GM18505 (cell line): ENCODE measurements around the gene LTN1.
A peak's percentile ranks its signal among the peaks of the same experiment; 100 is the strongest.

ENCODE experiments used
- ATAC-seq: cut with Tn5 transposase; IDR thresholded peaks from one replicate; pipeline ENCODE4 v1.9.1; 2021; ENCODE audit not compliant: unreplicated experiment
- POLR2A ChIP-seq: IDR thresholded peaks from 4 replicates; pipeline ENCODE4 v1.6.1; 2011; ENCODE audit warnings: borderline replicate concordance; ENCODE audit not compliant: insufficient read depth, insufficient read length; ENCODE audit errors: extremely low read depth

LTN1 gene

DNA sequence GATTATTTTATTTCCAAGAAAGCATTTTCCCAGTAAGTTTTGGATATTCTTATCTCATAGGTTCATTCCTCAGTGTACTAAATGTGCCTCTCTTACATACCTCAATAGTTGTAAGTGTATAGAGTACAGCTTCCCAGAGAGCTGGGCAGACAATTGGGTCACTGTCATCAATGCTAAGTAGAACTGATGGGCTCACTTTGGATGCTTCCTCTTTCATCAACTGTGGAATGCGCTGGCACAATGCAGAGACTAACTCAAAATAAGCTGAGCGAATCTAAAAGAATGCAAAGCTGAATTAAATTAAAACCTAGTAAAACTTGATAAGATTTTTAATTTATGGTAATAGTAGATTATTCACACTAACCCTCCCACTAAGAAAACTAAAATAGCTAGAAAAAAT lies 21.5 kb downstream of the LTN1 start:
- TF ChIP-seq POLR2A = no peak
- no peak for ATAC-seq

- ATAC-seq = no peak
Measured at GRCh38 chr21:28963831-28964230, 28.8 kb downstream of the LTN1 start.

DNA sequence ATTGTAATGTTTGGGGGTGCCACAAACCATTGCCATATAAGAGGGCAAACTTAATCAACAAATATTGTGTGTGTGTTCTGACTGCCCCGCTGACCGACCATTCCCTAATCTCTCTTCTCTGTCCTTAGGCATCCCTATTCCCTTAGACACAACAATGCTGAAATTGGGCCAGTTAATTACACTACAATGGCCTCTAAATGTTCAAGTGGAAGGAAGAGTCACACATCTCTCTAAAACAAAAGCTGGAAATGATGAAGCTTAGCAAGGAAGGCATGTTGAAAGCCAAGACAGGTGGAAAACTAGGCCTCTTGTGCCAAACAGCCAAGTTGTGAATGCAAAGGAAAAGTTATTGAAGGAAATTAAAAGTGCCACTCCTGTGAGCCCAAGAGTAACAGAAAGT lies 30.2 kb downstream of the LTN1 start:
- no peak for TF ChIP-seq POLR2A
- no peak for ATAC-seq

More at GRCh38 chr21:28963831-28964230, 28.8 kb downstream of the LTN1 start:
- no peak for TF ChIP-seq POLR2A

GRCh38 chr21:28961927-28962326 lies 30.8 kb downstream of the LTN1 start:
- TF ChIP-seq POLR2A = no peak

DNA sequence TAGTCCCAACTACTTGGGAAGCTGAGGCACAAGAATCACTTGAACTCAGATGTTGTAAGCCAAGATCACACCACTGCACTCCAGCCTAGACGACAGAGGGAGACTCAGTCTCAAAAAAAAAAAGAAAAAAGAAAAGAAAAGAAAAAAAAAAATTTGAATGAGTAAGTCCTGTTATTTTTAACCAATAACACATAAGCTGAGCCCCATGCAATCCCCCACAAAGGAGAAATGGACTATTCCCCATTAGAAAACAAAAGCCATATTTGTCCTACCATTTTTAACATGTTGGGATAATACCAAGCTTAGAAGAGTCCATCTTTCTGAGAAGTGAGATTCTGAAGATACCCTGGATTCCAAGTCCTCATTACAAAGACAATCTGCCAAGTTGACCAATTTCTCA lies 32.4 kb downstream of the LTN1 start:
- ATAC-seq = no peak
- no peak for TF ChIP-seq POLR2A

More at GRCh38 chr21:28961927-28962326, 30.8 kb downstream of the LTN1 start:
- no peak for ATAC-seq

DNA sequence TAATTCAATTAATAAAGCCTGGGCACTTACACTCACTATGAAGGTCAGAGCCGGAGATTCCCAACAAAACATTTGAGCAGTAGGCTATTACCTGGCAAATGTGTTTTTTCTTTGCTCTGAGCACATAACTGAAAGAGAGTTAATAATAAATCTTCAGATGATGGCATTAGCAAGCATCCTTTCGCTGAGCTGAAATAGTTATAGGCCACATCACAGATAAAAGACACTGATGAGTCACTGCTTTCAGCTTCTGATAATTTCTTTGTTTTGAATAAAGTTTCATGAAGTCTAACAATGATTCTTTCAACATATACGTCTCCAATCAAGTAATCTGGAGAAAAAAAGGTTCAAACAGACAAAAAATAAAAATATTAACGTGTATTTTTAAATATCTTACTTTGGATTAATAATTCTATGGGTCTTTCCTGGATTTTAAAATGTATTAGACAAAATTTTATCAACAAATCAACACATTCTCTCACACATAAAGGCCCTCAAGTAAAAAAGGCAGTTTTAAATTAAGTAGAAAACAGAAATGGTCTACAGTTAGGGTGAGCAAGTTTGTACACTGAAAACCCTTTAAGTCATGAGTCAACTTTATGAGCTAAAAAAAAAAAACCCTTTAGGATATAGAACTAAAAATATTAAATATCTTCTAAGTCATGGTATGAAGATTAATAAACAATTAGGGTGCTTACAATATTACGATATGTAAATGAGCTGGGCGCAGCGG lies 33.1 kb downstream of the LTN1 start:
- ATAC-seq = no peak
- TF ChIP-seq POLR2A = no peak

- peak; percentile 84 for ATAC-seq
- no peak for TF ChIP-seq POLR2A
Measured at GRCh38 chr21:28953247-28953646, 39.4 kb downstream of the LTN1 start.

- ATAC-seq = no peak
- no peak for TF ChIP-seq POLR2A
Measured at GRCh38 chr21:28952686-28953085, 40.0 kb downstream of the LTN1 start.

DNA sequence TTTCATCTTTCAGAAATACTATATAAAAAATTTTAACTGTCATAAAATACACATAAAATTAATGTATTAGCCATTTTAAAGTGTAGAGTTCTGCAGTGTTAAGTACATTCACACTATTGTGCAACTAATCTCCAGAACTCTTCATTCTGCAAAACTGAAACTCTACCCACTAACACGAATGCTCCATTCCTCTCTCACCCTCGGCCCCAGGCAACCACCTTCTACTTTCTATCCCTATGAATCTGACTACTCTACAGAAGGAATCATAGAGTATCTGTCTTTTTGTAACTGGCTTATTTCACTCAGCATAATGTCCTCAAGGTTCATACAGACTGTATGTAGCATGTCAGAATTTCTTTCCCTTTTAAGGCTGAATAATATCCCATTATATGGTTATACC lies 43.4 kb downstream of the LTN1 start:
- no peak for ATAC-seq
- no peak for TF ChIP-seq POLR2A

- TF ChIP-seq POLR2A = no peak
Measured at GRCh38 chr21:28944296-28944695, 48.4 kb downstream of the LTN1 start.

GRCh38 chr21:28943631-28944030 lies 49.0 kb downstream of the LTN1 start:
- TF ChIP-seq POLR2A = no peak
- no peak for ATAC-seq

More at GRCh38 chr21:28944296-28944695, 48.4 kb downstream of the LTN1 start:
- ATAC-seq = no peak

GRCh38 chr21:28938726-28939125 lies 54.0 kb downstream of the LTN1 start:
- ATAC-seq = no peak
- TF ChIP-seq POLR2A = no peak

GRCh38 chr21:28937737-28938136 lies 54.9 kb downstream of the LTN1 start:
- no peak for TF ChIP-seq POLR2A
- ATAC-seq = no peak

DNA sequence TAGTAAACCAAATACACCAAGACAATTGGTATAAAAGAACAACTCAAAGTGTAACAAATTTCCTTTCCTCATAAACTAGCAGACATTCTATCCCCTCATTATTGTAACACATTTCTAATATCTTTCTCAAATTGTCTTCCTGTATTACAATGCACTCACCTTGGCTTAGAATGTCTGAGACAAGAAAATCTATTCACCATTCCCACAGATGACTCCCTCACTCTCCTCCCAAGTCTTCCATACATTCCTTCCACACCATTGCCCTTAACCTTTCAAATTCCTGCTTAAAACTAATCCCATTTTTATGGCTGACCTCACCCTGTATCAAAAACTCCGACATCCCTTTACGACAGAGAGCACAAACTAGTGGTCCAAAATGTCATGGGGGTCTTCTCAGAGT lies 56.0 kb downstream of the LTN1 start:
- TF ChIP-seq POLR2A = no peak

More for the DNA sequence above, 56.0 kb downstream of the LTN1 start:
- ATAC-seq = no peak
